ENCODE data around the gene CLCN6.

- TF ChIP-seq CTCF (IDR thresholded peaks at IDR 0.05) (no peak), POLR2AphosphoS5 (IDR thresholded peaks at IDR 0.05) (no peak), POLR2A (IDR thresholded peaks at IDR 0.05) (no peak)
Observed at GRCh38 chr1:11794446-11795237, 11.3 kb upstream of the CLCN6 start.
